HEK293T (cell line): ENCODE results near the gene C11orf97.

Experiments used
- BHLHE40 ChIP-seq: fragments of 450-650 bp; IDR thresholded peaks from 2 replicates; pipeline ENCODE4 v1.6.1; 2016; ENCODE audit warnings: mild to moderate bottlenecking, moderate library complexity, borderline replicate concordance
- SP1 ChIP-seq: fragments of 450-650 bp; IDR thresholded peaks from 2 replicates; pipeline ENCODE4 v1.6.1; 2017

DNA sequence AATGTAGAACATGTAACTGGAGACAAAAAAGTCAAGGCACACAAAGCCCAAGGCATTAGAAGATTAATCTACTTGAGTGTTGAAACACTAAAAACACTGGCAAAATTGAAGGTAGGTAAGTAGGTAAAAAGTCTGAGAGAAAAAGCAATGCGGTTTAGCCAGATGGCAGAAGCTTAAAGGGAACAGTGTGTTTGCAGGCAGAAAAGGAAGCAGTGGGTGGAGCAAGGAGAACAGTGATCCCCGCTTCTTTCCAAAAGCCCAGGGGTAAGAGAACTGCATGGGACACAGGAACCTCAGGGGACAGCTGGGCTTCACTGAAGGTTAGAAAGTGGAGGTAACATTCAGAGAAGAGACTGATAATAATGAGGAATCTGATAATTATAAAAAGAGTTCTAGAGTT lies 34.6 kb upstream of the C11orf97 start:
- no peak for TF ChIP-seq SP1
- TF ChIP-seq BHLHE40, result no peak
